Transverse colon (tissue), 4 donors: ENCODE results near the gene ACADL.

Experiments
- EP300 ChIP-seq: sonication (generic); formaldehyde crosslinking; IDR thresholded peaks from one replicate; pipeline ENCODE4 v1.6.1; 2017; ENCODE audit warnings: antibody characterized with exemption, low read depth
- POLR2A ChIP-seq: fragments of 450-650 bp; IDR thresholded peaks from one replicate; pipeline ENCODE4 v1.6.1; 2016; ENCODE audit warnings: antibody characterized with exemption, mild to moderate bottlenecking, moderate library complexity
- POLR2AphosphoS5 ChIP-seq, 3 donors: sonication (generic); formaldehyde crosslinking; IDR thresholded peaks; one replicate each; pipeline ENCODE4 v1.6.1; 2016; ENCODE audit warnings: antibody characterized with exemption in 3 of 3
- TF ChIP-seq, protein P1 (sequence below), 5 experiments: fragments of 200-600 bp in 3 of 5; fragments of 450-650 bp in 2 of 5; sonication (generic) in 3 of 5; IDR thresholded peaks; 1 replicate in 2 of 5; 2 replicates in 3 of 5; pipeline ENCODE4 v1.5.1; 2016 to 2017; ENCODE audit warnings: antibody characterized with exemption in 5 of 5, inconsistent platforms in 3 of 5, mild to moderate bottlenecking in 2 of 5, moderate library complexity in 1 of 5

DNA sequence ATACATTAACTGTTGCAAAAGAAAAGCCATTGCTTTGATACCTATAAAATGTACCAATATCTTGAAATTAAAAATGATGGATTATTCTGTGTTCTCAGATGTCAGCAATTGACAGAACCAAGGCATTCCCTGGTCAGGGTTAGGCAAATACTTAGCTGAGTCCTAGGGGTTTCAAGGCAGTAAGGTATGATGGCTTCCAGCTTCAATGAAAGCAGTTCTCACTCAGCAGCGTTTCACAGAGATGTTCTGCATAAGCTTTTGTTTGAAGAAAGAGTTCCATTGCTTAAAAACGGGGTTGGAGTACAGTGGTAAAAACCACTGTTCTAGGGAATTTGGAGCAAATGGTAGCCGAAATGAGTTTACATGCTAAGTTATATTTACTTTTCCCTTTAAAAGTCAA is 37.1 kb downstream of the ACADL start:
- no peak for TF ChIP-seq POLR2AphosphoS5 (IDR thresholded peaks at IDR 0.05)
- TF ChIP-seq, protein P1, sequence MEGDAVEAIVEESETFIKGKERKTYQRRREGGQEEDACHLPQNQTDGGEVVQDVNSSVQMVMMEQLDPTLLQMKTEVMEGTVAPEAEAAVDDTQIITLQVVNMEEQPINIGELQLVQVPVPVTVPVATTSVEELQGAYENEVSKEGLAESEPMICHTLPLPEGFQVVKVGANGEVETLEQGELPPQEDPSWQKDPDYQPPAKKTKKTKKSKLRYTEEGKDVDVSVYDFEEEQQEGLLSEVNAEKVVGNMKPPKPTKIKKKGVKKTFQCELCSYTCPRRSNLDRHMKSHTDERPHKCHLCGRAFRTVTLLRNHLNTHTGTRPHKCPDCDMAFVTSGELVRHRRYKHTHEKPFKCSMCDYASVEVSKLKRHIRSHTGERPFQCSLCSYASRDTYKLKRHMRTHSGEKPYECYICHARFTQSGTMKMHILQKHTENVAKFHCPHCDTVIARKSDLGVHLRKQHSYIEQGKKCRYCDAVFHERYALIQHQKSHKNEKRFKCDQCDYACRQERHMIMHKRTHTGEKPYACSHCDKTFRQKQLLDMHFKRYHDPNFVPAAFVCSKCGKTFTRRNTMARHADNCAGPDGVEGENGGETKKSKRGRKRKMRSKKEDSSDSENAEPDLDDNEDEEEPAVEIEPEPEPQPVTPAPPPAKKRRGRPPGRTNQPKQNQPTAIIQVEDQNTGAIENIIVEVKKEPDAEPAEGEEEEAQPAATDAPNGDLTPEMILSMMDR (IDR thresholded peaks at IDR 0.05) = no peak
- no peak for TF ChIP-seq POLR2A
- TF ChIP-seq EP300 = no peak
